Measurements from ENCODE around the gene ASIC4.

DNA sequence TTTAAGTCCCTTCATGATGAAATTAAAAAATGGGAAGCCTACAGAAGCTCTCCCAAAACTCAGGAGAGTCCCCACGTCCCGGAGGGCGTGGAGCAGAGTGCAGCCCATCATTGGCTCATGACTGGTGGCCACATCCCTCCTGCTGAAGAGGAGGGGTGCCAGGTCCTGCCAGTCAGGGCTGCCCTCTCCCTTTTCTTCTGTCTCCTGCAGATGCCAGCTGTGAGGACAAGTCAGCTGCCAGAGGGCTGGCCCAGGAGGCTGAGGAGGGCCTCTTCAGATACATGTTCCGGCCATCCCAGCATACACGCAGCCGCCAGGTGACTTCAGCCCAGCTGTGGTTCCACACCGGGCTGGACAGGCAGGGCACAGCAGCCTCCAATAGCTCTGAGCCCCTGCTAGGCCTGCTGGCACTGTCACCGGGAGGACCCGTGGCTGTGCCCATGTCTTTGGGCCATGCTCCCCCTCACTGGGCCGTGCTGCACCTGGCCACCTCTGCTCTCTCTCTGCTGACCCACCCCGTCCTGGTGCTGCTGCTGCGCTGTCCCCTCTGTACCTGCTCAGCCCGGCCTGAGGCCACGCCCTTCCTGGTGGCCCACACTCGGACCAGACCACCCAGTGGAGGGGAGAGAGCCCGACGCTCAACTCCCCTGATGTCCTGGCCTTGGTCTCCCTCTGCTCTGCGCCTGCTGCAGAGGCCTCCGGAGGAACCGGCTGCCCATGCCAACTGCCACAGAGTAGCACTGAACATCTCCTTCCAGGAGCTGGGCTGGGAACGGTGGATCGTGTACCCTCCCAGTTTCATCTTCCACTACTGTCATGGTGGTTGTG lies 60.4 kb downstream of the ASIC4 start:
- no peak for TF ChIP-seq EP300 (IDR thresholded peaks at IDR 0.05; ENCODE audit: low read depth in 2 of 2, low read length in 2 of 2)
- TF ChIP-seq EP300 (CRISPR knock-in tag; IDR thresholded peaks at IDR 0.05; ENCODE audit: borderline replicate concordance) = no peak
- no peak for TF ChIP-seq EZH2 (conservative IDR thresholded peaks at IDR 0.05; ENCODE audit: low read depth, low read length)
- TF ChIP-seq, protein P1, sequence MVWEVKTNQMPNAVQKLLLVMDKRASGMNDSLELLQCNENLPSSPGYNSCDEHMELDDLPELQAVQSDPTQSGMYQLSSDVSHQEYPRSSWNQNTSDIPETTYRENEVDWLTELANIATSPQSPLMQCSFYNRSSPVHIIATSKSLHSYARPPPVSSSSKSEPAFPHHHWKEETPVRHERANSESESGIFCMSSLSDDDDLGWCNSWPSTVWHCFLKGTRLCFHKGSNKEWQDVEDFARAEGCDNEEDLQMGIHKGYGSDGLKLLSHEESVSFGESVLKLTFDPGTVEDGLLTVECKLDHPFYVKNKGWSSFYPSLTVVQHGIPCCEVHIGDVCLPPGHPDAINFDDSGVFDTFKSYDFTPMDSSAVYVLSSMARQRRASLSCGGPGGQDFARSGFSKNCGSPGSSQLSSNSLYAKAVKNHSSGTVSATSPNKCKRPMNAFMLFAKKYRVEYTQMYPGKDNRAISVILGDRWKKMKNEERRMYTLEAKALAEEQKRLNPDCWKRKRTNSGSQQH (CRISPR knock-in tag; IDR thresholded peaks at IDR 0.05; ENCODE audit: low read depth) = no peak
- no peak for TF ChIP-seq ZNF143 (CRISPR knock-in tag; IDR thresholded peaks at IDR 0.05)
- TF ChIP-seq SUZ12 (IDR thresholded peaks at IDR 0.05; ENCODE audit: low read depth, low read length) = no peak
- TF ChIP-seq SRSF4 (IDR thresholded peaks at IDR 0.05; ENCODE audit: low read depth, low read length, poor library complexity, severe bottlenecking) = no peak

All from HepG2 (cell line).